ENCODE measurements around the gene XXYLT1.

Gene XXYLT1

DNA sequence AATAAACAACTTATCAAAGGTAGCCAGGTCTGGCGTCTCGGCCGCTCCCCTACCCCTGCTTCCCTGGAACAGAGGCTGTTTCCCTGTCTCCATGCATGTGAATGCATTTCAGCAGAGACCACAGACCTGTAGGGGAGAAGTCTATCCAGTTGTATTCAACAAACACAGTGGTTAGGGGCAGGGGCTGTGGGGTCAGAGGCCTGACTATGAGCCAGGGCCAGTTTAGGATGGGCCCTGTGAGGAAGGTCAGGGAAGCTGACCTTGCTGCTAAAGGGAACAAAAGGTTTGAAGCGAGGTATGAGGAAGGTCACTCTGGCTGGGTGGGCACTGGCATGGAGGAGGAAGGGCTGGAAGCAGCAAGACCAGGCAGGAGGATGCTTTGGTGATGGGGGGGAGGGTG is 184.6 kb downstream of the XXYLT1 start:
- H3K27ac ChIP-seq (ENCODE audit: low read depth, low read length): no peak overlapping the region
- no peak overlapping the region for H3K4me3 ChIP-seq (ENCODE audit: insufficient read depth, low read length, poor library complexity, severe bottlenecking)
- H3K79me2 ChIP-seq (ENCODE audit: insufficient read depth, low read length): no peaks in the 10 kb centered on the region

DNA sequence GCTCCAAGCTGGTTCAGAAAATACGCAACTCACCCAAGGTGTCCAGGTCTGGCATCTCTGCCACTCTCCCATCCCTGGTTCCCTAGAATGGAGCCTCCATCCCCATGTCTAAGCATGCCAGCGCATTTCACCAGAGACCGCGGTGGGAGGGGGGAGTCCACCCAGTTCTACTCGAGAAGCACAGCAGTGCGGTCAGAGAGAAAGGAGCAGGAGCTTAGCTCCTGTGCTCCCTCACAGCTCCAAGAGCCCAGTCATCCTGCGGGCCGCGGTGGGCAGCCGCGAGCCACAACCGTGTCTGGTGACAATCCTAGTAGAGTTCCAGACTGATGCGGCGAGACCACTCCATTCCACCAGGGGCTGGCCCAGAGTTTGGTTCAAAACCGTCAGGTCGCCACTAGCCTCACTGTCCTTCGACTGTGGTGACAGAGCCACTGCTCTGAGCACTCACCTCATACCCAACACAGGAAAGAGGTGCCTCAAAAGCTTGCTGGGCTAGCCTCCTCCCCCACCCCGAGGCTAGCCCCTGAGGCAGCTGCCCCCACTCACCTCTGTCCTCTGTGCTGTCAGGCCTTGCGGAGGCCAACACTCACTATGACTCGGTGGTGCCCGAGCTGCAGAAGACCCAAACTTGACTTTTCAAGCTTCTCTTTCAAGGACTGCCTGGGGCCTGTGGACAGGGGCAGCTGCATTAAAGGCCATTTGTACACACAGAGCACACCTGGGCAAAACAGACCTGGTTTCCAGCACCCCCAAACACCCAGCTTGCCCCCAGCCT is 185.4 kb downstream of the XXYLT1 start:
- Histone ChIP-seq H3K27me3 (ENCODE audit: low read length) (no peaks in the 10 kb centered on the region), H3K9me3 (ENCODE audit: insufficient read depth, low read length) (no peaks in the 10 kb centered on the region), H3K9me2 (replicated peaks; ENCODE audit: insufficient read depth, low read length) (no peaks in the 10 kb centered on the region), H3K36me3 (ENCODE audit: low read length) (no peaks in the 10 kb centered on the region), H3K4me2 (ENCODE audit: low read depth, low read length, poor library complexity, severe bottlenecking) (no peak overlapping the region), H3F3A (ENCODE audit: insufficient read depth) (no peaks in the 10 kb centered on the region), H4K20me1 (ENCODE audit: low read depth, low read length) (no peaks in the 10 kb centered on the region; the same call in 1 of the 2 replicates), H3K4me3 (ENCODE audit: insufficient read depth, low read length, poor library complexity, severe bottlenecking) (no peak overlapping the region), H3K79me2 (ENCODE audit: insufficient read depth, low read length) (no peaks in the 10 kb centered on the region), H3K27ac (ENCODE audit: low read depth, low read length) (no peak overlapping the region), H2AFZ (ENCODE audit: low read depth, low read length, severe bottlenecking) (no peak overlapping the region), H3K9ac (ENCODE audit: low read length) (no peak overlapping the region)
- TF ChIP-seq, protein P1, sequence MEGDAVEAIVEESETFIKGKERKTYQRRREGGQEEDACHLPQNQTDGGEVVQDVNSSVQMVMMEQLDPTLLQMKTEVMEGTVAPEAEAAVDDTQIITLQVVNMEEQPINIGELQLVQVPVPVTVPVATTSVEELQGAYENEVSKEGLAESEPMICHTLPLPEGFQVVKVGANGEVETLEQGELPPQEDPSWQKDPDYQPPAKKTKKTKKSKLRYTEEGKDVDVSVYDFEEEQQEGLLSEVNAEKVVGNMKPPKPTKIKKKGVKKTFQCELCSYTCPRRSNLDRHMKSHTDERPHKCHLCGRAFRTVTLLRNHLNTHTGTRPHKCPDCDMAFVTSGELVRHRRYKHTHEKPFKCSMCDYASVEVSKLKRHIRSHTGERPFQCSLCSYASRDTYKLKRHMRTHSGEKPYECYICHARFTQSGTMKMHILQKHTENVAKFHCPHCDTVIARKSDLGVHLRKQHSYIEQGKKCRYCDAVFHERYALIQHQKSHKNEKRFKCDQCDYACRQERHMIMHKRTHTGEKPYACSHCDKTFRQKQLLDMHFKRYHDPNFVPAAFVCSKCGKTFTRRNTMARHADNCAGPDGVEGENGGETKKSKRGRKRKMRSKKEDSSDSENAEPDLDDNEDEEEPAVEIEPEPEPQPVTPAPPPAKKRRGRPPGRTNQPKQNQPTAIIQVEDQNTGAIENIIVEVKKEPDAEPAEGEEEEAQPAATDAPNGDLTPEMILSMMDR (IDR thresholded peaks at IDR 0.05; ENCODE audit: insufficient read depth, low read length, poor library complexity, severe bottlenecking): no peak
- TF ChIP-seq EZH2phosphoT487 (conservative IDR thresholded peaks at IDR 0.05; ENCODE audit: low read length): no peak

More for the DNA sequence above, 184.6 kb downstream of the XXYLT1 start:
- Histone ChIP-seq H3K9me2 (replicated peaks; ENCODE audit: insufficient read depth, low read length) (no peaks in the 10 kb centered on the region), H3K9ac (ENCODE audit: low read length) (no peak overlapping the region), H3F3A (ENCODE audit: insufficient read depth) (no peaks in the 10 kb centered on the region), H3K4me2 (ENCODE audit: low read depth, low read length, poor library complexity, severe bottlenecking) (no peak overlapping the region), H4K20me1 (ENCODE audit: low read depth, low read length) (no peaks in the 10 kb centered on the region; the same call in 1 of the 2 replicates), H3K9me3 (ENCODE audit: insufficient read depth, low read length) (no peaks in the 10 kb centered on the region), H2AFZ (ENCODE audit: low read depth, low read length, severe bottlenecking) (no peak overlapping the region), H3K27me3 (ENCODE audit: low read length) (no peaks in the 10 kb centered on the region), H3K36me3 (ENCODE audit: low read length) (no peaks in the 10 kb centered on the region)
- TF ChIP-seq, protein P1 (IDR thresholded peaks at IDR 0.05; ENCODE audit: insufficient read depth, low read length, poor library complexity, severe bottlenecking): no peak
- TF ChIP-seq EZH2phosphoT487 (conservative IDR thresholded peaks at IDR 0.05; ENCODE audit: low read length): no peak

DNA sequence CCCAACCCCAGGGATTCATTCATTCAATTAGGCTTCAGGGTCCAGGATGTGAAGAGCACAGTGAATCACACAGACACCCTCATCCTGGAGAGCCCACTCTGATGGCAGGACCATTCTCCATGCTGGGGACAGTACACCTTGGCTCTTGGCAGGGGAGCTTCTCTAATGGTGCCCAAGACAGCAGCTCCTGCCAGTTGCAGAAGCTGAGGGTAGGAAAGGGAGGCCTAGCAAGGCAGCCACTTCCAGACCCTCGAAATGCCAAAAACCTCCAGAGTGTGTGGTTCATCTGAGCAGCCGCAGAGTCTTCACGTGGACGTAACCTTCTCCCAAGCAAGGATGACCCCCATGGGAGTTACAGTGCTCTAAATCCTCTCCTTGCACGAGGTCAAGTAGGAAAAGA is 186.2 kb downstream of the XXYLT1 start:
- Histone ChIP-seq H4K20me1 (ENCODE audit: low read depth, low read length) (no peaks in the 10 kb centered on the region; the same call in 1 of the 2 replicates), H3F3A (ENCODE audit: insufficient read depth) (no peaks in the 10 kb centered on the region), H3K27ac (ENCODE audit: low read depth, low read length) (no peak overlapping the region), H3K27me3 (ENCODE audit: low read length) (no peaks in the 10 kb centered on the region), H3K9me3 (ENCODE audit: insufficient read depth, low read length) (no peaks in the 10 kb centered on the region), H3K4me3 (ENCODE audit: insufficient read depth, low read length, poor library complexity, severe bottlenecking) (no peak overlapping the region), H3K79me2 (ENCODE audit: insufficient read depth, low read length) (no peaks in the 10 kb centered on the region), H3K9ac (ENCODE audit: low read length) (no peak overlapping the region), H3K4me2 (ENCODE audit: low read depth, low read length, poor library complexity, severe bottlenecking) (no peak overlapping the region), H2AFZ (ENCODE audit: low read depth, low read length, severe bottlenecking) (no peak overlapping the region), H3K36me3 (ENCODE audit: low read length) (no peaks in the 10 kb centered on the region), H3K9me2 (replicated peaks; ENCODE audit: insufficient read depth, low read length) (no peaks in the 10 kb centered on the region)
- TF ChIP-seq, protein P1 (IDR thresholded peaks at IDR 0.05; ENCODE audit: insufficient read depth, low read length, poor library complexity, severe bottlenecking): no peak
- no peak for TF ChIP-seq EZH2phosphoT487 (conservative IDR thresholded peaks at IDR 0.05; ENCODE audit: low read length)

Measured in SU-DHL-6 (cell line).